A549 (cell line): Measurements from ENCODE around the gene MLLT3. TPM values are rescaled to one million over a fixed set of nuclear protein-coding genes. Genes with fewer than 3 reads are reported as not detected.

Source experiments
- ATAC-seq, 2 experiments: fragments of 200-7000 bp in 1 of 2; fragments of >200 bp in 1 of 2; cut with Nextera tagmentation in 1 of 2; cut with Tn5 transposase in 1 of 2; 3 replicates each; pipeline versions ENCODE4 v1.8.0 to v1.9.1; 2018 to 2020; ENCODE audit warnings: mild to moderate bottlenecking in 1 of 2, moderate library complexity in 1 of 2
- CTCF ChIA-PET: fragments of 300-600 bp; sonication (Branson Sonifier 250); formaldehyde crosslinking; extraction: SDS; loops from one replicate; lab custom pipeline; 2021; ENCODE audit warnings: antibody characterized with exemption, inconsistent platforms; lab: Yijun Ruan, JAX
- POLR2A ChIA-PET: fragments of 350-600 bp; formaldehyde crosslinking; extraction: SDS; loops from one replicate; lab custom pipeline; 2021; ENCODE audit warnings: antibody characterized with exemption, inconsistent platforms; lab: Yijun Ruan, JAX
- DNase-seq, 2 experiments: peaks; one replicate each; pipeline versions ENCODE4 v3.0.0 to v3.0.0-alpha.2; 2011 to 2016; ENCODE audit warnings: low read depth in 1 of 2, low spot score in 1 of 2
- FAIRE-seq: peaks from 2 replicates; lab custom pipeline; 2011; peaks lifted over from hg19 to GRCh38; lab: Jason Lieb, UNC
- H3K27ac ChIP-seq, 2 experiments: fragments of >200 bp; sonication (Bioruptor Twin); formaldehyde crosslinking; 3 replicates each; pipeline ENCODE4 v1.5.1; 2016 to 2017
- H3K4me1 ChIP-seq: fragments of >200 bp; sonication (Bioruptor Twin); formaldehyde crosslinking; 3 replicates; pipeline ENCODE4 v1.6.1; 2016
- H3K4me2 ChIP-seq: fragments of >200 bp; sonication (Bioruptor Twin); formaldehyde crosslinking; 3 replicates; pipeline ENCODE4 v1.6.1; 2016
- H3K4me3 ChIP-seq: fragments of >200 bp; sonication (Bioruptor Twin); formaldehyde crosslinking; 3 replicates; pipeline ENCODE4 v1.5.1; 2016
- H3K9me3 ChIP-seq: fragments of >200 bp; sonication (Bioruptor Twin); formaldehyde crosslinking; 3 replicates; pipeline ENCODE4 v1.6.1; 2016
- BHLHE40 ChIP-seq: IDR thresholded peaks from 2 replicates; pipeline ENCODE4 v1.6.1; 2012; ENCODE audit warnings: low read depth, low read length, inconsistent platforms
- CBX2 ChIP-seq: fragments of 200-600 bp; sonication (generic); IDR thresholded peaks from 2 replicates; pipeline ENCODE4 v1.6.1; 2016; ENCODE audit warnings: low read depth, mild to moderate bottlenecking, borderline replicate concordance
- CEBPB ChIP-seq, 2 experiments: fragments of >200 bp in 1 of 2; sonication (Bioruptor Twin) in 1 of 2; formaldehyde crosslinking in 1 of 2; IDR thresholded peaks; 2 replicates each; pipeline ENCODE4 v1.6.1; 2012 to 2016
- CHD4 ChIP-seq: fragments of 200-600 bp; sonication (generic); IDR thresholded peaks from 2 replicates; pipeline ENCODE4 v1.6.1; 2016; ENCODE audit warnings: antibody characterized with exemption, mild to moderate bottlenecking, borderline replicate concordance
- EHMT2 ChIP-seq: fragments of 200-600 bp; sonication (generic); IDR thresholded peaks from 2 replicates; pipeline ENCODE4 v1.6.1; 2016; ENCODE audit warnings: antibody characterized with exemption, low read depth, mild to moderate bottlenecking, moderate library complexity
- ESRRA ChIP-seq: fragments of 150-350 bp; IDR thresholded peaks from 2 replicates; pipeline ENCODE4 v1.6.1; 2014; ENCODE audit warnings: mild to moderate bottlenecking, low read length, borderline replicate concordance
- FOSB ChIP-seq: fragments of 250-450 bp; sonication (Bioruptor Pico); IDR thresholded peaks from 2 replicates; pipeline ENCODE4 v1.5.0; 2020; ENCODE audit warnings: mild to moderate bottlenecking, moderate library complexity
- HDAC2 ChIP-seq: fragments of 200-600 bp; sonication (generic); IDR thresholded peaks from 2 replicates; pipeline ENCODE4 v1.6.1; 2016
- KDM1A ChIP-seq: fragments of 200-600 bp; sonication (generic); IDR thresholded peaks from 2 replicates; pipeline ENCODE4 v1.6.1; 2016; ENCODE audit warnings: low read depth, mild to moderate bottlenecking
- MAX ChIP-seq: IDR thresholded peaks from 2 replicates; pipeline ENCODE4 v1.6.1; 2012
- MYC ChIP-seq: IDR thresholded peaks from 2 replicates; pipeline ENCODE4 v1.6.1; 2012; ENCODE audit warnings: mild to moderate bottlenecking, inconsistent platforms, low read length, improper control_type of control experiment, borderline replicate concordance
- POLR2A ChIP-seq: IDR thresholded peaks from 2 replicates; pipeline ENCODE4 v1.6.1; 2012; ENCODE audit warnings: mild to moderate bottlenecking, low read length
- POLR2AphosphoS2 ChIP-seq: conservative IDR thresholded peaks from 2 replicates; pipeline ENCODE4 v1.6.1; 2012; ENCODE audit warnings: low read length, improper control_type of control experiment, inconsistent platforms
- RCOR1 ChIP-seq: fragments of 150-350 bp; IDR thresholded peaks from 2 replicates; pipeline ENCODE4 v1.6.1; 2014; ENCODE audit warnings: antibody characterized with exemption, low read length, low read depth
- REST ChIP-seq: fragments of 200-600 bp; sonication (generic); IDR thresholded peaks from 2 replicates; pipeline ENCODE4 v1.6.1; 2016; ENCODE audit warnings: antibody characterized with exemption, mild to moderate bottlenecking, moderate library complexity
- RFX5 ChIP-seq: fragments of 450-650 bp; IDR thresholded peaks from 2 replicates; pipeline ENCODE4 v1.7.1; 2014; ENCODE audit warnings: antibody characterized with exemption, mild to moderate bottlenecking, moderate library complexity
- RNF2 ChIP-seq: fragments of 200-600 bp; sonication (generic); IDR thresholded peaks from 2 replicates; pipeline ENCODE4 v1.6.1; 2016; ENCODE audit warnings: low read depth, mild to moderate bottlenecking, antibody characterized with exemption, moderate library complexity, borderline replicate concordance
- SMC3 ChIP-seq: fragments of >200 bp; sonication (Bioruptor Twin); formaldehyde crosslinking; IDR thresholded peaks from 3 replicates; pipeline ENCODE4 v1.6.1; 2018; ENCODE audit warnings: inconsistent platforms
- TP53 ChIP-seq: fragments of 250-450 bp; sonication (Bioruptor Pico); IDR thresholded peaks from 2 replicates; pipeline ENCODE4 v1.5.0; 2021; ENCODE audit warnings: mild to moderate bottlenecking, moderate library complexity
- ZSCAN20 ChIP-seq: fragments of 250-450 bp; sonication (Bioruptor Pico); IDR thresholded peaks from 2 replicates; pipeline ENCODE4 v1.8.0; 2022; ENCODE audit warnings: mild to moderate bottlenecking, moderate library complexity
- WGBS: methylation state at CpG from one replicate; pipeline ENCODE4 v1.1.6; 2017; ENCODE audit errors: missing lambda C conversion rate; 5-methylcytosine and 5-hydroxymethylcytosine counted together
- polyA plus RNA-seq, 4 experiments: library from polyadenylated mRNA; depleted of rRNA in 3 of 4; stranded (reverse); fragments of >200 nt; fragmentation: RNase III in 1 of 4; extraction: RNeasy Plus Mini Kit Qiagen cat#74134 plus additional on column Dnase treatment in 1 of 4; gene quantifications; 2 replicates in 3 of 4; 3 replicates in 1 of 4; pipeline ENCODE4 v1.2.3, GENCODE V29; 2011 to 2017
- TF ChIP-seq, protein P1 (sequence below): IDR thresholded peaks from 2 replicates; pipeline ENCODE4 v1.6.1; 2012
- TF ChIP-seq, protein P2 (sequence below): IDR thresholded peaks from 2 replicates; pipeline ENCODE4 v1.6.1; 2012; ENCODE audit warnings: low read depth, borderline replicate concordance

MLLT3 gene
- polyA plus RNA-seq, 2 of the 4 experiments (the other 2 are of a cell fraction): 14.3 to 47.6 TPM

GRCh38 chr9:20568400-20568799 lies 53.9 kb downstream of the MLLT3 start:
- peak overlapping the region; percentile 97 for H3K4me2 ChIP-seq
- CTCF ChIA-PET: interaction anchor here (1.7 kb wide), 1 partner anchor 57 kb away, joined by 5 read pairs; no protein-coding TSS in a partner anchor
- DNase-seq (no peak), ATAC-seq (no peak), FAIRE-seq (no peak)
- no peak for TF ChIP-seq HDAC2
- TF ChIP-seq RNF2: no peak
- no peak for TF ChIP-seq MAX
- TF ChIP-seq, protein P1, sequence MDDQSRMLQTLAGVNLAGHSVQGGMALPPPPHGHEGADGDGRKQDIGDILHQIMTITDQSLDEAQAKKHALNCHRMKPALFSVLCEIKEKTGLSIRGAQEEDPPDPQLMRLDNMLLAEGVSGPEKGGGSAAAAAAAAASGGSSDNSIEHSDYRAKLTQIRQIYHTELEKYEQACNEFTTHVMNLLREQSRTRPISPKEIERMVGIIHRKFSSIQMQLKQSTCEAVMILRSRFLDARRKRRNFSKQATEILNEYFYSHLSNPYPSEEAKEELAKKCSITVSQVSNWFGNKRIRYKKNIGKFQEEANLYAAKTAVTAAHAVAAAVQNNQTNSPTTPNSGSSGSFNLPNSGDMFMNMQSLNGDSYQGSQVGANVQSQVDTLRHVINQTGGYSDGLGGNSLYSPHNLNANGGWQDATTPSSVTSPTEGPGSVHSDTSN: no peak
- TF ChIP-seq CBX2: no peak
- no peak for TF ChIP-seq RCOR1
- no peak for TF ChIP-seq MYC
- no peak for TF ChIP-seq ZSCAN20 (CRISPR knock-in tag)
- TF ChIP-seq POLR2AphosphoS2: no peak
- no peak for TF ChIP-seq POLR2A
- no peak for TF ChIP-seq BHLHE40
- TF ChIP-seq, protein P2, sequence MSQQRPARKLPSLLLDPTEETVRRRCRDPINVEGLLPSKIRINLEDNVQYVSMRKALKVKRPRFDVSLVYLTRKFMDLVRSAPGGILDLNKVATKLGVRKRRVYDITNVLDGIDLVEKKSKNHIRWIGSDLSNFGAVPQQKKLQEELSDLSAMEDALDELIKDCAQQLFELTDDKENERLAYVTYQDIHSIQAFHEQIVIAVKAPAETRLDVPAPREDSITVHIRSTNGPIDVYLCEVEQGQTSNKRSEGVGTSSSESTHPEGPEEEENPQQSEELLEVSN: no peak
- no peak for TF ChIP-seq ESRRA
- no peak for TF ChIP-seq CHD4
- no peak for TF ChIP-seq RFX5
- no peak for TF ChIP-seq FOSB (CRISPR knock-in tag)
- TF ChIP-seq CEBPB (IDR thresholded peaks at IDR 0.05): no peak
- H3K4me3 ChIP-seq: no peak overlapping the region; the same call in 2 of the 3 replicates
- POLR2A ChIA-PET: no interaction called here
- peaks cover 70% of the 10 kb centered on the region for H3K4me1 ChIP-seq
- H3K9me3 ChIP-seq: no peaks in the 10 kb centered on the region
- H3K27ac ChIP-seq: peak overlapping the region; percentile 68 to 82; a peak in 5 of 6 replicates

DNA sequence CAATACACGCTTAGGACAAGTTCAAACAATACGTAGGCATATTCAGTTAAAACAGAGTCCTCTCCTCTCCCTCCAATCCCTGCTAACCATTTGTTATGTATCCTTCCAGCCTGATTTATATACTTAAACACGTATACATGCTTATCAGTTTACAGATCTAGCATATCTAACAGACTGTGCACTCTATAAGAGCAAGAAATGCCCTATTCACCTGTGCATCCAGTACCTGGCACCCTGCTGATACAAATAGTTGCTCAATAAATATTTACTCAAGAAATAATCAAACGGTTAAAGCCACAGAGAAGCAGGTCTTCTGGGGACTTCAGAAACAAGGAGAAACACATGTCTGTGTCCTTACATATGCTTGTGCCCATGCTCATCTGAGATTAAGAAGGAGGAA lies 55.9 kb downstream of the MLLT3 start:
- Histone ChIP-seq H3K9me3 (no peaks in the 10 kb centered on the region), H3K4me3 (no peak overlapping the region), H3K4me1 (peaks cover 83% of the 10 kb centered on the region), H3K4me2 (peak overlapping the region; percentile 26; the same call in 2 of the 3 replicates), H3K27ac (peak overlapping the region; percentile 8 to 11; a peak in 2 of 6 replicates)
- CTCF ChIA-PET: no interaction called here
- no peak for ATAC-seq
- TF ChIP-seq KDM1A (no peak), CBX2 (no peak), RFX5 (no peak), ZSCAN20 (CRISPR knock-in tag) (no peak), REST (no peak), TP53 (CRISPR knock-in tag) (no peak), EHMT2 (no peak), SMC3 (no peak)
- TF ChIP-seq, protein P1: no peak
- WGBS: 64% methylated on average over 4 of the region's 4 CpGs
- no peak for DNase-seq
- POLR2A ChIA-PET: no interaction called here
- peak; percentile 83 for FAIRE-seq
